ENCODE data around the gene MRPL53. TPM values are rescaled to one million over a fixed set of nuclear protein-coding genes. Genes with fewer than 3 reads are reported as not detected.

Gene MRPL53
- total and polyA plus RNA-seq, 9 of the 15 experiments (the other 6 are each of a cell fraction or from before 2014, with no cell fraction given), result 11.5 to 87.9 (median 41.1) TPM

GRCh38 chr2:74507926-74508520, 35.5 kb upstream of the MRPL53 start (continued):
- TF ChIP-seq, protein P1, sequence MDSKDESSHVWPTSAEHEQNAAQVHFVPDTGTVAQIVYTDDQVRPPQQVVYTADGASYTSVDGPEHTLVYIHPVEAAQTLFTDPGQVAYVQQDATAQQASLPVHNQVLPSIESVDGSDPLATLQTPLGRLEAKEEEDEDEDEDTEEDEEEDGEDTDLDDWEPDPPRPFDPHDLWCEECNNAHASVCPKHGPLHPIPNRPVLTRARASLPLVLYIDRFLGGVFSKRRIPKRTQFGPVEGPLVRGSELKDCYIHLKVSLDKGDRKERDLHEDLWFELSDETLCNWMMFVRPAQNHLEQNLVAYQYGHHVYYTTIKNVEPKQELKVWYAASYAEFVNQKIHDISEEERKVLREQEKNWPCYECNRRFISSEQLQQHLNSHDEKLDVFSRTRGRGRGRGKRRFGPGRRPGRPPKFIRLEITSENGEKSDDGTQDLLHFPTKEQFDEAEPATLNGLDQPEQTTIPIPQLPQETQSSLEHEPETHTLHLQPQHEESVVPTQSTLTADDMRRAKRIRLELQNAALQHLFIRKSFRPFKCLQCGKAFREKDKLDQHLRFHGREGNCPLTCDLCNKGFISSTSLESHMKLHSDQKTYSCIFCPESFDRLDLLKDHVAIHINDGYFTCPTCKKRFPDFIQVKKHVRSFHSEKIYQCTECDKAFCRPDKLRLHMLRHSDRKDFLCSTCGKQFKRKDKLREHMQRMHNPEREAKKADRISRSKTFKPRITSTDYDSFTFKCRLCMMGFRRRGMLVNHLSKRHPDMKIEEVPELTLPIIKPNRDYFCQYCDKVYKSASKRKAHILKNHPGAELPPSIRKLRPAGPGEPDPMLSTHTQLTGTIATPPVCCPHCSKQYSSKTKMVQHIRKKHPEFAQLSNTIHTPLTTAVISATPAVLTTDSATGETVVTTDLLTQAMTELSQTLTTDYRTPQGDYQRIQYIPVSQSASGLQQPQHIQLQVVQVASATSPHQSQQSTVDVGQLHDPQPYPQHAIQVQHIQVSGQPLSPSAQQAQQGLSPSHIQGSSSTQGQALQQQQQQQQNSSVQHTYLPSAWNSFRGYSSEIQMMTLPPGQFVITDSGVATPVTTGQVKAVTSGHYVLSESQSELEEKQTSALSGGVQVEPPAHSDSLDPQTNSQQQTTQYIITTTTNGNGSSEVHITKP (IDR thresholded peaks at IDR 0.05; ENCODE audit: partially characterized antibody), result peak; percentile 26
- TF ChIP-seq ZNF239 (CRISPR knock-in tag; IDR thresholded peaks at IDR 0.05) (no peak), HNRNPK (IDR thresholded peaks at IDR 0.05; ENCODE audit: low read depth, low read length, poor library complexity, severe bottlenecking) (no peak), ZNF354B (CRISPR knock-in tag; IDR thresholded peaks at IDR 0.05) (no peak), SMAD4 (CRISPR knock-in tag; conservative IDR thresholded peaks at IDR 0.05) (0 out of 2 replicates have a peak, but pooled peaks have one; percentile 30), POLR2G (IDR thresholded peaks at IDR 0.05; ENCODE audit: low read depth, low read length) (peak; percentile 40; the same call in 1 of the 2 replicates), SIX5 (IDR thresholded peaks at IDR 0.05; ENCODE audit: borderline replicate concordance in 1 of 2, insufficient read depth in 1 of 2, low read depth in 1 of 2, low read length in 2 of 2) (no peak), DPF2 (IDR thresholded peaks at IDR 0.05) (0 out of 2 replicates have a peak, but pooled peaks have one; percentile 13), HNRNPUL1 (IDR thresholded peaks at IDR 0.05; ENCODE audit: low read length) (no peak), NFATC3 (IDR thresholded peaks at IDR 0.05) (no peak), UBTF (IDR thresholded peaks at IDR 0.05; ENCODE audit: borderline replicate concordance in 1 of 2, low read depth in 2 of 2, low read length in 2 of 2) (0 out of 4 replicates have a peak, but pooled peaks have one; percentile 25 to 45), POLR2A (conservative IDR thresholded peaks at IDR 0.05) (no peak)
- TF ChIP-seq, protein P2, sequence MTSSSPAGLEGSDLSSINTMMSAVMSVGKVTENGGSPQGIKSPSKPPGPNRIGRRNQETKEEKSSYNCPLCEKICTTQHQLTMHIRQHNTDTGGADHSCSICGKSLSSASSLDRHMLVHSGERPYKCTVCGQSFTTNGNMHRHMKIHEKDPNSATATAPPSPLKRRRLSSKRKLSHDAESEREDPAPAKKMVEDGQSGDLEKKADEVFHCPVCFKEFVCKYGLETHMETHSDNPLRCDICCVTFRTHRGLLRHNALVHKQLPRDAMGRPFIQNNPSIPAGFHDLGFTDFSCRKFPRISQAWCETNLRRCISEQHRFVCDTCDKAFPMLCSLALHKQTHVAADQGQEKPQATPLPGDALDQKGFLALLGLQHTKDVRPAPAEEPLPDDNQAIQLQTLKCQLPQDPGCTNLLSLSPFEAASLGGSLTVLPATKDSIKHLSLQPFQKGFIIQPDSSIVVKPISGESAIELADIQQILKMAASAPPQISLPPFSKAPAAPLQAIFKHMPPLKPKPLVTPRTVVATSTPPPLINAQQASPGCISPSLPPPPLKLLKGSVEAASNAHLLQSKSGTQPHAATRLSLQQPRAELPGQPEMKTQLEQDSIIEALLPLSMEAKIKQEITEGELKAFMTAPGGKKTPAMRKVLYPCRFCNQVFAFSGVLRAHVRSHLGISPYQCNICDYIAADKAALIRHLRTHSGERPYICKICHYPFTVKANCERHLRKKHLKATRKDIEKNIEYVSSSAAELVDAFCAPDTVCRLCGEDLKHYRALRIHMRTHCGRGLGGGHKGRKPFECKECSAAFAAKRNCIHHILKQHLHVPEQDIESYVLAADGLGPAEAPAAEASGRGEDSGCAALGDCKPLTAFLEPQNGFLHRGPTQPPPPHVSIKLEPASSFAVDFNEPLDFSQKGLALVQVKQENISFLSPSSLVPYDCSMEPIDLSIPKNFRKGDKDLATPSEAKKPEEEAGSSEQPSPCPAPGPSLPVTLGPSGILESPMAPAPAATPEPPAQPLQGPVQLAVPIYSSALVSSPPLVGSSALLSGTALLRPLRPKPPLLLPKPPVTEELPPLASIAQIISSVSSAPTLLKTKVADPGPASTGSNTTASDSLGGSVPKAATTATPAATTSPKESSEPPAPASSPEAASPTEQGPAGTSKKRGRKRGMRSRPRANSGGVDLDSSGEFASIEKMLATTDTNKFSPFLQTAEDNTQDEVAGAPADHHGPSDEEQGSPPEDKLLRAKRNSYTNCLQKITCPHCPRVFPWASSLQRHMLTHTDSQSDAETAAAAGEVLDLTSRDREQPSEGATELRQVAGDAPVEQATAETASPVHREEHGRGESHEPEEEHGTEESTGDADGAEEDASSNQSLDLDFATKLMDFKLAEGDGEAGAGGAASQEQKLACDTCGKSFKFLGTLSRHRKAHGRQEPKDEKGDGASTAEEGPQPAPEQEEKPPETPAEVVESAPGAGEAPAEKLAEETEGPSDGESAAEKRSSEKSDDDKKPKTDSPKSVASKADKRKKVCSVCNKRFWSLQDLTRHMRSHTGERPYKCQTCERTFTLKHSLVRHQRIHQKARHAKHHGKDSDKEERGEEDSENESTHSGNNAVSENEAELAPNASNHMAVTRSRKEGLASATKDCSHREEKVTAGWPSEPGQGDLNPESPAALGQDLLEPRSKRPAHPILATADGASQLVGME (CRISPR knock-in tag; IDR thresholded peaks at IDR 0.05), result no peak
- TF ChIP-seq, protein P3, sequence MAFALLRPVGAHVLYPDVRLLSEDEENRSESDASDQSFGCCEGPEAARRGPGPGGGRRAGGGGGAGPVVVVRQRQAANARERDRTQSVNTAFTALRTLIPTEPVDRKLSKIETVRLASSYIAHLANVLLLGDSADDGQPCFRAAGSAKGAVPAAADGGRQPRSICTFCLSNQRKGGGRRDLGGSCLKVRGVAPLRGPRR (CRISPR knock-in tag; IDR thresholded peaks at IDR 0.05), result no peak
